Adrenal gland (tissue), 12 donors: ENCODE data around the gene STAG3. TPM values are rescaled to one million over a fixed set of nuclear protein-coding genes. Genes with fewer than 3 reads are reported as not detected.

Source experiments
- DNase-seq, 7 donors: peaks; one replicate each; pipeline ENCODE4 v3.0.0-alpha.2; 2019 to 2020
- H3K27ac ChIP-seq, 5 donors: fragments of 200-600 bp; sonication (generic) in 4 of 5; 1 replicate in 3 of 5; 2 replicates in 2 of 5; pipeline versions ENCODE4 v1.5.1 to v1.8.0; 2016 to 2020; ENCODE audit warnings: mild to moderate bottlenecking in 1 of 5
- H3K27me3 ChIP-seq: fragments of 200-600 bp; 2 replicates; pipeline ENCODE4 v1.8.0; 2021
- H3K36me3 ChIP-seq, 2 donors: fragments of 200-600 bp; replicated peaks in 1 of 2; 1 replicate in 1 of 2; 2 replicates in 1 of 2; pipeline versions ENCODE4 v1.5.1 to v1.8.0; 2018 to 2022
- H3K4me1 ChIP-seq, 2 donors: fragments of 200-600 bp; replicated peaks in 1 of 2; 1 replicate in 1 of 2; 2 replicates in 1 of 2; pipeline versions ENCODE4 v1.5.1 to v1.8.0; 2018 to 2021
- H3K4me3 ChIP-seq, 4 donors: fragments of 200-600 bp; sonication (generic) in 3 of 4; one replicate each; pipeline ENCODE4 v1.5.1; 2016 to 2018
- H3K9me3 ChIP-seq, 3 donors: fragments of 200-600 bp; sonication (generic) in 1 of 3; replicated peaks in 1 of 3; 1 replicate in 2 of 3; 2 replicates in 1 of 3; pipeline versions ENCODE4 v1.5.1 to v1.8.0; 2016 to 2021
- POLR2A ChIP-seq, 2 donors: fragments of 450-650 bp; IDR thresholded peaks; one replicate each; pipeline ENCODE4 v1.6.1; 2017; ENCODE audit warnings: antibody characterized with exemption in 2 of 2, mild to moderate bottlenecking in 2 of 2, moderate library complexity in 1 of 2
- WGBS, 4 donors: extraction: QIAGEN DNeasy Blood & Tissue Kit in 2 of 4; methylation state at CpG; one replicate each; pipeline versions ENCODE4 v1.1.5 to v1.1.7; 2013 to 2017; 5-methylcytosine and 5-hydroxymethylcytosine counted together
- intact Hi-C, 2 donors: fragments of 100-400 bp; cut with DNase I; formaldehyde crosslinking; loops; one replicate each; pipeline versions ENCODE4 v1.14.1 to v1.15.0; 2022 to 2023
- polyA plus RNA-seq, 3 donors: library from polyadenylated mRNA; stranded (reverse); fragments of 200-250 nt in 2 of 3; fragments of 350-450 nt in 1 of 3; fragmentation: Illumina TruSeq in 1 of 3; extraction: RNeasy Lipid Tissue Mini Kit (QIAGEN cat#74804) in 1 of 3; gene quantifications; one replicate each; pipeline ENCODE4 v1.2.3, GENCODE V29; 2013 to 2014
- total RNA-seq, 9 donors: library from RNA; depleted of rRNA in 4 of 9; stranded (reverse); fragments of >200 nt in 4 of 9; fragments of 120-200 nt in 1 of 9; fragmentation: NEBNext Ultra II Directional in 1 of 9; extraction: Animal tissue kit (Norgen Biotek cat#: 25700) in 1 of 9; gene quantifications; one replicate each; pipeline versions ENCODE4 v1.1.0 to v1.2.4, GENCODE V29; 2013 to 2023
- TF ChIP-seq, protein P1 (sequence below), 6 experiments: fragments of 450-650 bp in 4 of 6; fragments of 200-600 bp in 2 of 6; sonication (generic) in 1 of 6; IDR thresholded peaks; 1 replicate in 5 of 6; 2 replicates in 1 of 6; pipeline versions ENCODE4 v1.5.1 to v1.8.0; 2016 to 2021; ENCODE audit warnings: antibody characterized with exemption in 6 of 6, mild to moderate bottlenecking in 2 of 6, moderate library complexity in 1 of 6
- donor health status: healthy with polysubstance abuse.
- donor health status: Bipolar disorder and iron deficiency.
- donor health status: DM: yes; HTN: yes; CAD: no.
- donor health status: DM: no; HTN: no; CAD: no.
- donor health status: DM: no; HTN: no; CAD: no.
- donor health status: DM: yes; HTN: yes; CAD: no.

STAG3 gene
- total and polyA plus RNA-seq, 12 donors, result 0.26 to 3.3 (median 1.3) TPM

GRCh38 chr7:100147278-100147677 lies 30.4 kb upstream of the STAG3 start:
- Histone ChIP-seq H3K36me3 (no peaks in the 10 kb centered on the region), H3K27ac (no peak overlapping the region), H3K4me1 (peaks cover 0 to 16% of the 10 kb centered on the region in 2 donors), H3K9me3 (no peaks in the 10 kb centered on the region), H3K4me3 (no peak overlapping the region), H3K27me3 (no peaks in the 10 kb centered on the region)
- no peak for DNase-seq
- WGBS, 4 donors, result 91 to 95% (median 92%) methylated on average over 2 of the region's 2 CpGs
- intact Hi-C loops, result no loop called here
- TF ChIP-seq, protein P1, sequence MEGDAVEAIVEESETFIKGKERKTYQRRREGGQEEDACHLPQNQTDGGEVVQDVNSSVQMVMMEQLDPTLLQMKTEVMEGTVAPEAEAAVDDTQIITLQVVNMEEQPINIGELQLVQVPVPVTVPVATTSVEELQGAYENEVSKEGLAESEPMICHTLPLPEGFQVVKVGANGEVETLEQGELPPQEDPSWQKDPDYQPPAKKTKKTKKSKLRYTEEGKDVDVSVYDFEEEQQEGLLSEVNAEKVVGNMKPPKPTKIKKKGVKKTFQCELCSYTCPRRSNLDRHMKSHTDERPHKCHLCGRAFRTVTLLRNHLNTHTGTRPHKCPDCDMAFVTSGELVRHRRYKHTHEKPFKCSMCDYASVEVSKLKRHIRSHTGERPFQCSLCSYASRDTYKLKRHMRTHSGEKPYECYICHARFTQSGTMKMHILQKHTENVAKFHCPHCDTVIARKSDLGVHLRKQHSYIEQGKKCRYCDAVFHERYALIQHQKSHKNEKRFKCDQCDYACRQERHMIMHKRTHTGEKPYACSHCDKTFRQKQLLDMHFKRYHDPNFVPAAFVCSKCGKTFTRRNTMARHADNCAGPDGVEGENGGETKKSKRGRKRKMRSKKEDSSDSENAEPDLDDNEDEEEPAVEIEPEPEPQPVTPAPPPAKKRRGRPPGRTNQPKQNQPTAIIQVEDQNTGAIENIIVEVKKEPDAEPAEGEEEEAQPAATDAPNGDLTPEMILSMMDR (IDR thresholded peaks at IDR 0.05), result no peak
- no peak for TF ChIP-seq POLR2A (IDR thresholded peaks at IDR 0.05)

GRCh38 chr7:100148225-100148558 lies 29.5 kb upstream of the STAG3 start:
- WGBS, 4 donors, result 8 to 15% (median 12%) methylated on average over 14 of the region's 14 CpGs
- peak overlapping the region in 2 of 5 donors; percentile 68 to 69 for H3K27ac ChIP-seq
- no peaks in the 10 kb centered on the region for H3K27me3 ChIP-seq
- H3K4me3 ChIP-seq, result peak overlapping the region in 1 of 4 donors; percentile 76
- peaks cover 0 to 16% of the 10 kb centered on the region in 2 donors for H3K4me1 ChIP-seq
- intact Hi-C loops, result no loop called here
- H3K9me3 ChIP-seq, result no peaks in the 10 kb centered on the region
- TF ChIP-seq POLR2A (IDR thresholded peaks at IDR 0.05), result no peak
- TF ChIP-seq, protein P1 (IDR thresholded peaks at IDR 0.05), result no peak
- H3K36me3 ChIP-seq, result peaks cover 0 to 2% of the 10 kb centered on the region in 2 donors
- no peak for DNase-seq

GRCh38 chr7:100148559-100149328 lies 29.0 kb upstream of the STAG3 start, which contains the start of gene LAMTOR4:
LAMTOR4 (plus strand) TSS chr7:100148918; CDS start chr7:100148973, 55 bp downstream.
- H3K4me3 ChIP-seq, result peak within 1 kb of the TSS; percentile 73 to 84 (median 78)
- no peaks in the 10 kb centered on the region for H3K27me3 ChIP-seq
- 0 to 1% (median 0%) methylated on average over 28 to 46 of the region's 46 CpGs for WGBS, 4 donors
- peaks cover 0 to 7% of the 10 kb centered on the region in 2 donors for H3K36me3 ChIP-seq
- H3K27ac ChIP-seq, result peak within 1 kb of the TSS in 4 of 5 donors; percentile 20 to 86 (median 64)
- intact Hi-C loops, result no loop called here
- peak; percentile 98 to 100 (median 99) for DNase-seq
- no peaks in the 10 kb centered on the region for H3K9me3 ChIP-seq
- TF ChIP-seq, protein P1 (IDR thresholded peaks at IDR 0.05), result peak in 1 of 6 experiments; percentile 16
- peak; percentile 33 to 71 for TF ChIP-seq POLR2A (IDR thresholded peaks at IDR 0.05)
- H3K4me1 ChIP-seq, result peaks cover 0 to 16% of the 10 kb centered on the region in 2 donors

DNA sequence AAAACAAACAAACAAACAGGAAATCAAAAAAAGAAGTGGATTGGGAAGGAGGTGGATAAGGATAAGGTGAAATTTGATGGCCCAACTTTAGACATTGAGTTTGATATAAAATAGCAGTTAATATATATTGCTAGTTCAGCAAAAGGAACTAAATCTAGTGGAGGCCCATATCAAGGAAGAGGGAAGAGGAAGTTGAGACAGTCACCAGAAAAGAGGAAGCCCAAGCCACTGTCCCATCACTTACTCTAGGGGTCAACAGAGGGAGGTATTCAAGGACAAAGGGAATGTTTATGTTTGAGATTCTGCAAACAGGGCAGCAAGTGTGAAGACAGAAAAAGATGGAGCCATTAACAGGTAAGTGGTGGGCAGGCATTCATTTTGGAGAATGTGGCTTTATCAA lies 25.3 kb upstream of the STAG3 start:
- Histone ChIP-seq H3K4me1 (peaks cover under 1 to 22% of the 10 kb centered on the region in 2 donors), H3K36me3 (peaks cover 0 to 36% of the 10 kb centered on the region in 2 donors), H3K27me3 (no peaks in the 10 kb centered on the region), H3K4me3 (no peak overlapping the region), H3K27ac (peak overlapping the region in 1 of 5 donors; percentile 21), H3K9me3 (no peaks in the 10 kb centered on the region)
- intact Hi-C loops, result loop anchor here in 1 of 2 donors (10.0 kb wide), 1 partner anchor 62 kb away; the partner anchor contains the start of gene PVRIG
- TF ChIP-seq POLR2A (IDR thresholded peaks at IDR 0.05), result no peak
- TF ChIP-seq, protein P1 (IDR thresholded peaks at IDR 0.05), result no peak
- no peak for DNase-seq
